ENCODE results near the gene PRKAR1B.

PRKAR1B gene

DNA sequence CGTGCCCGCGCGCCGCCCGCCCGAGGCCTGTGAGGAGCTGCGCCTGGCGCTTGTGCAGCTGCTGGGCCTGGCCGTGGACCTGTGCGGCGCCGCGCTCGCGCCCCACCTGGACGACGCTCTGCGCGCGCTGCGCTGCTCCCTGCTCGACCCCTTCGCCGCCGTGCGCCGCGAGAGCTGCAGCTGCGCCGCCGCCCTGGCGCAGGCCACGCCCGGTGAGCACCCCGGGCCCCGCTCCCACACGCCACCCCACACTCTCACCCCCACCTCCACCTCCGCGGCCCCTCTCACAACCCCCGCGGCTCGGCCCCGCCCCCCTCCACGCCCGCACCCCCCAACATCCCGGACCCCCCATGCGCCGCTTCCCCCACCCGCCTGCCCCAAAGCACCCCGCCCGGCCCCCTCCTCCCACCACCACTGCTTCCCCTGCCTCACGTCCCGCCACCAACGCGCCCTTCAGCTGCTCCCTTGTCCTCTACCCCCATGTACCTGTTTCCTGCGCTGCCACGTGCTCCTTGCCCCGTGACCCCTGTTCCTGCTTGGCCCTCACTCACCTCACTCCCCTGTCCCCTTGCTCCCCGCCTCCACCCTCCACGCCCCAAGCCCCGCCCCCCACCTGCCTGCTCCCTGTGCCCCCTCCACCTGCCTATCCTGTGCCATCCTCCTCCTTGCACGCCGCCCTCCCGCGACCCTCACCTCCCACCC, at the start of gene PRKAR1B:
TSS of gene PRKAR1B (minus strand) at position 178 of the 702 bp plus-strand sequence. CDS start 15,776 bp downstream, outside the sequence.
- no peak for FAIRE-seq
- TF ChIP-seq POLR2A (IDR thresholded peaks at IDR 0.05; ENCODE audit: low read depth, low read length), result peak; percentile 77
- peak; percentile 93 for DNase-seq (ENCODE audit: insufficient read length, low spot score)

DNA sequence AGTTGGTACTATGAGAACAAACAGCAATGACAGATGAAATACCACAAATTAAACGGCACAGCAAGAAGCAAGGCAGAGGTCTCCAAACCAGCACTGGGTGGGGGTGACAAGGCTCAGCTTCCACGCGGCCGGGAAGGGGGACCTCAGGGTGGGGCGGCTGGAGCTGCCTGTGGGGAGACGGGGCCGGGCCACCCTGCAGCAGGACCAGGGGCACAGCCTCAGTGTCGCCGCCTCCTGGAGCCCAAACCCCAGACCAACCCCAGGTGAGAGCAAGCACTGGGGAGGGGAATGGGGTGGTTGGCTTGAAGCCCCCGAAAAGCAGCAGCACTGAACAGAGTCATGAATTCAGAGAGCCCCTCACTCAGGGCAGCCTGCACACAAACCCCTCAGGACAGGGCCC, 49.3 kb upstream of the PRKAR1B start:
- no peak for FAIRE-seq
- no peak for DNase-seq (ENCODE audit: insufficient read length, low spot score)
- TF ChIP-seq POLR2A (IDR thresholded peaks at IDR 0.05; ENCODE audit: low read depth, low read length), result no peak

DNA sequence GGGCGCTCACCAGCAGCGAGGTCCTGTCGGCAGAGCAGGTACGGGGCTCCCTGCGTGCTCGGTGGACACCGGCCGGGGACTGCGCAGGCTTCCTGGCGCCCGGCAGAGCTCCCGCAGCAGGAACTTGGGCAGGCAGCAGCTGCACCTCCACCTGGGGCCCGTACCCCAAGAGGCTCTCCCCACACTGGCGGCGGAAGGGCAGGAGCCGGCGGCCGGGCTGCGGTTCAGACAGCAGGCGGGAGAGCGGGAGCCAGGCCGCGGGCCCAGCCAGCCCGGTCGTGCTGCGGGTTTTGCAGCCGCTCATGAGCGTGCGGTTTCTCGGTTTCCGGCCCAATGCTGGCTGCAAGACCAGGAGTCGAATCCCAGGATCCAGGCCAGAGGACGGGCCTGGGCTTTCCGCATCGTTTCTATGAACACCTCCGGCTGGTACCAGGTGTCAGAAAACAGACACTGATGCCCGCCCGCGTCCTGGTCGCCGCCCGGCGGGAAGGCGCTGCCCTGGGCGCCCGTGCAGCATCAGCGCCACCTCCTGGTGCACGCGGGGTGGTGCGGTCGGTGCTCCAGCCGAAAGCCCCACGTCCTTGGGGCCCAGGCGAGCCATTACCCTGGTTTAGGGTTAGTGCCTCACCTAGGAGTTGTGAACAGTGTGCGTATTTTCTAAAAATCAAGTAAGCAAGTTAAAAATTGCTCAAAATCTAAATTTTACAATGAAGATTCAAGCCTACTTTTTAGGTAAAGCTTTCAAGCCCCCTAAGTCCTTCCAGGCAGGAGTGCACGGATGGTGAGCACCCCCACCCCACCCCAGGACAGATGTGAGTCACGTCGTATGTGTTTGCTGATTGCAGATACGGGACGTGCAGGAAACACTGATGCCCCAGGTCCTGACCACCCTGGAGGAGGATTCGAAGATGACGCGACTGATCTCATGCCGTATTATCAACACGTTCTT, 47.4 kb upstream of the PRKAR1B start:
- no peak for TF ChIP-seq POLR2A (IDR thresholded peaks at IDR 0.05; ENCODE audit: low read depth, low read length)
- DNase-seq (ENCODE audit: insufficient read length, low spot score) (peak; percentile 79), FAIRE-seq (no peak)

DNA sequence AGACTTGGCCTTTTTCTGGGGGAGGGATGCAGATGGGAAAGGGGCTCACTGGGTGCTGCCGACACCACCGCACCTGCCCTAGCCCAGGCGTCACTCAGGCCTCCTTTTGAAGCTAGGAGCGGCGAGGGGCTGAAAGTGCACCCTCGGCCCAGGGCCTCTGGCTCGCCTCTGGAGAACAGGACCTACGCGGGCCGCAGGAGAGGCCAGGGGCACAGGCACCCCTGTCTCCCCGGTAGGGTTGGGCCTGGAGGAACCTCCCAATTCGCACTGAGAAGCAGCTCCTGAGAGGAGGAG, 46.5 kb upstream of the PRKAR1B start:
- no peak for TF ChIP-seq POLR2A (IDR thresholded peaks at IDR 0.05; ENCODE audit: low read depth, low read length)
- no peak for FAIRE-seq
- DNase-seq (ENCODE audit: insufficient read length, low spot score), result no peak

DNA sequence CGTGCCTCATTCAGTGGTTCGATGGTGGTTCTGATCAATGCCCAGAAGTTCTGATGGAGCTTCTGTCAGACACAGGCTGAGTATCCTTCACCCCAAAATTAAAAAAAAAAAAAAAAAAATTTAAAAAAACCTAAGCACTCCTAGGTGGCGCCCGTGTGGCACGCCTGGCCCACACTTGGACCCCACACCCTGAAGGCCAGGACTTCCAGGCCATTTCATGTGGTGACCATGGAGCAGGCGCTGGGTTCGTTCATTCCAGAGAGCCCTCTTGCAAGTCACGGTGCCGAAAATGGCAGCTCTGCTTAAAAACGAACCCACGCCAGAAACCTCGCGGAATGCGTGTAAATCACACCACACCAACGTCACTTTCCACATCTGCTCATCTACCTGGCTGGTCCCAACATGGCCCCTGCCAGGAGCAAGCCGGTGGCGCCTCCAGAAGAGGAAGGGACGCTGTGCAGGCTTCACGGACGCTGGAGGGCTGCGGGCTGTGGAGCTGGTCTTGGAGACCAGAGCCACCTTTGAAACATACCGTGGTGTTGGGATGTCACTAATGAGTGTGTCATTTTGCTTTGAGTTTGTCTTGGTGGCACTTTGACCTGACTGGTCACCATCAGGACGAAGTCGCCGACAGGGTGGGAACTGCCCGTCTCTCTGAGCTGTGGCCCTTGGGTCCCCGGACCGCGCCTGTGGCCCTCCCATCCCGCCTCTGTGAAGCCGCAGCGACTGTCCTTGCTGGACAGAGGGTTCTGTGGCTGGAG, 46.0 kb upstream of the PRKAR1B start:
- no peak for DNase-seq (ENCODE audit: insufficient read length, low spot score)
- FAIRE-seq, result no peak
- TF ChIP-seq POLR2A (IDR thresholded peaks at IDR 0.05; ENCODE audit: low read depth, low read length), result no peak

DNA sequence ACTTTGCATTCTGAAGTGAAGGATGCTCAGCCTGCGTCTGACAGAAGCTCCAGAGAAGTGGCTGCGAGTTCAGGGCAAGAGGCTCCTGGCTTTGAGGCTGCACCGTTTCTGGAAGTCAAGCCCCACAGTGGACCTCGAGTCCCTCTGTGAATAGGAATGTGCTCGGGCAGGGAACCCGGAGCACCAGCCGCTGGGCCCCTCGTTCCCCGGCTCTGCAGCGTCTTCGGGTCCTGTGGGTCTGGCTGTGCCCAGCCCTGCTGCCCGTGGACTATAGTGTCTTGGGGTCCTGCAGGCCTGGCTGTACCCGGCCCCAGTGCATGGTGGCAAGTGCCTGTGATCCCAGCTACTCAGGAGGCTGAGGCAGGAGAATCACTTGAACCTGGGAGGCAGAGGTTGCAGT, 45.3 kb upstream of the PRKAR1B start:
- TF ChIP-seq POLR2A (IDR thresholded peaks at IDR 0.05; ENCODE audit: low read depth, low read length), result no peak
- FAIRE-seq, result no peak
- no peak for DNase-seq (ENCODE audit: insufficient read length, low spot score)

DNA sequence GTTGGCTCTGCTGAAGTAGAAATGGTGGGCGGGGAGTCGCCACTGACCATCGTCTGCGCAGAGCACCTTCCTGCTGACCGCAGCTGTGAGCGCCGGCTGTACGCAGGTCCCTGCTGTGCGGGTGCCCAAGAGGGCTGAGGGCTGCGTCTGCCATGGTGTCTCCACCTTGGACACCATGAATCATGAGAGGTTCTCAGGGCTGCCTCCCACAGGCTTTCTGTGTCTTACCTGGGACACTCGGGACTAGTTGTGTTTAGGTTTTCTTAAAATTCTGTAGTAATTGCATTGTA, 44.9 kb upstream of the PRKAR1B start:
- no peak for TF ChIP-seq POLR2A (IDR thresholded peaks at IDR 0.05; ENCODE audit: low read depth, low read length)
- no peak for FAIRE-seq
- no peak for DNase-seq (ENCODE audit: insufficient read length, low spot score)

DNA sequence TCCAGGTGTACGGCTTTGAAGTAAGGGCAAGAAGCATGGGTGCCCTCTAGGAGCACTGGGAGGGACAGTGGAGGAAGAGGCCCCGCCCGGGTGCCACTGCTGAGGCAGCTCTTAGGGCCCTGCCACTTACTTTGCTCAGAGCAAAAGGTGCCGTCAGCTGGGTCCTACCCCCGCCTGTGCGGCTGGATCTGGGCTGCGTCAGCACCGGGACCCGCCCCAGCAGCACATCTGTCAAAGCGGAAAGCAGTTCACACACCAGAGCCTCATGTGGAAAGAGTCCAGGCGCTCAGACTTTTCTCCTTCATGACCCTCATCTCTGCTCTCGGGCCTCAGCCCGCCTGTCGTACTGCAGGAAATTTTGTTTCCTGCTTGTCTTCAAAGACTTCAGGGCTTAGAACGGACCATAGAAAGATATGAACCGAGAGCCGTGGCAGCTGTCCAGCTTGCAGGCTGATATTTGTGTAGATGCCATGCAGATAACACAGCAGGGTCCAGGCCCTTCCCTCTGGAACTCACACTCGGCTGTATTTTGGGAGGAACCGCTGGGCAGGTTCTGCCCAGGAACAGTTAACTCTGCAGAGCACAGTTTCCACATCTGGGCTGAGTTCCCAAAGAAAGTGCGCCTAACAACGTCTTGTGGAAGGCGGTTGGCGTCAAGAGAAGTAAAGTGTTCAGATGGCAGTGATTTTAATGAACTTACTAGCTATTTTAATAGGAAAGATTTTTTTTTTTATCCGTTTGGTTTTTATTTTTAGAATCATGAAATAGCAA, 44.3 kb upstream of the PRKAR1B start:
- no peak for DNase-seq (ENCODE audit: insufficient read length, low spot score)
- FAIRE-seq, result no peak
- no peak for TF ChIP-seq POLR2A (IDR thresholded peaks at IDR 0.05; ENCODE audit: low read depth, low read length)

DNA sequence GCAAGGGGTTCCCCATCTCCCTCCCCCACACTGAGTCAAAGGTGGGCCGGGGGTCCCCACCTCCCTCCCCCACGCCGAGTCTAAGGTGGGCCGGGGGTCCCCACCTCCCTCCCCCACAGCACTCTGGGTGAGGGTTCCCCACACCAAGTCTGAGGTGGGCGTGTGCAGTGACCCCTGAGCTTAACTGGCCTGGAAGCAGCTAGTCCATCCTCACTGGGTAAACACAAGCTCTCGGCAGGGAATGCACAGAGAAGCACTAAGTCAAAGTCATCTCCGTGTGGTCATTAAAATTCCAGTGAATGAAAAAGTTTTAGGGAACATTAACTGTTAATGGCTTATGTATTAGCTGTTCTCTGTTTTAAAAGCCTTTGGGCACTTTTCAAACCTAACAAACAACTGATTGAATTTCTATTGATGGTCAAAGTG, 43.7 kb upstream of the PRKAR1B start:
- no peak for TF ChIP-seq POLR2A (IDR thresholded peaks at IDR 0.05; ENCODE audit: low read depth, low read length)
- FAIRE-seq (no peak), DNase-seq (ENCODE audit: insufficient read length, low spot score) (no peak)

DNA sequence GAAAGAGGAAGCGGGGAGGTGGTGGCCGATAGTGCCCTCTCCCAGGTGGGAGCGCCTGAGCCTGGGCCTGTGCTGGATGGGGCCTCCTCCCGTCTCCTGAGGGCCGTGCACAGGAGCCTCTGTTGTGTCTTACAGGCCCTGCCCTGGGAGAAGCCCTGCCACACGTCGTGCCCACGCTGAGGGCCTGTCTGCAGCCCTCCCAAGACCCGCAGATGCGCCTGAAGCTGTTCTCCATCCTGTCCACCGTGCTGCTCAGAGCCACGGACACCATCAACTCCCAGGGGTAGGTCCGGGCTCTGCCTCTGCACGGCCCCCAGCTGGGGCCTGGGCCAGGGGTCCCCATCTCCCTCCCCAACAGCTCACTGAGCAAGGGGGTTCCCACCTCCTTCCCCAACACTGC, 43.3 kb upstream of the PRKAR1B start:
- DNase-seq (ENCODE audit: insufficient read length, low spot score) (no peak), FAIRE-seq (no peak)
- no peak for TF ChIP-seq POLR2A (IDR thresholded peaks at IDR 0.05; ENCODE audit: low read depth, low read length)

DNA sequence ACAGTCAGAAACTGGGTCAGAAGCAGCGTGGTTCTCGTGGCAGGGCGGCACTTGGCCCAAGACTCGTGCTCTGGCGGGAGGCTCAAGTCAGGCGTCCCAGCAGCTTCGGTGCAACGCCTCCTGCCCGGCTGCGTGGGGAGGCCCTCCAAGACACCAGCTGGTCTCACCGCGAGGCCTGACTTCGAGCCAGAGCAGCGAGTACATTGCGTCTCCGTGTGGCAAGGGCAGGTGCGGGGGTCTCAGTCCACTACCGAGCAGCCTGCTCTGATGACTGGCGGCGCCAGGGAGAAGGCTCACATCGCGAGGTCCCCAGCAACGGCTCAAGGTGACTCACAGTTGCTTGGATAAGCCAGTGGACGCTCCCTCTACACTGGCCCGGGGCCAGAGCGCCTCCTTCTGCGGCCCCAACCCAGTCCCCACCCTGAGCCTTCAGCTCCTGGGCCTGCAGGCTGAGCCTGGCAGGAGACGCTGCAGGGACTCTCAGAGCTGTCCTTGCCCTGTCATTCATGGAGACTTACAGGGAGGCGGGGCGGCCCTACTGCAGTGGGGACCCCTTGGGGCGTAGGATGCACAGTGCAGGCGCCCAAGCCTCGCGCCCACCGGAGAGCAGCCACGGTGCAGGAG, 41.9 kb upstream of the PRKAR1B start:
- FAIRE-seq, result no peak
- no peak for TF ChIP-seq POLR2A (IDR thresholded peaks at IDR 0.05; ENCODE audit: low read depth, low read length)

DNA sequence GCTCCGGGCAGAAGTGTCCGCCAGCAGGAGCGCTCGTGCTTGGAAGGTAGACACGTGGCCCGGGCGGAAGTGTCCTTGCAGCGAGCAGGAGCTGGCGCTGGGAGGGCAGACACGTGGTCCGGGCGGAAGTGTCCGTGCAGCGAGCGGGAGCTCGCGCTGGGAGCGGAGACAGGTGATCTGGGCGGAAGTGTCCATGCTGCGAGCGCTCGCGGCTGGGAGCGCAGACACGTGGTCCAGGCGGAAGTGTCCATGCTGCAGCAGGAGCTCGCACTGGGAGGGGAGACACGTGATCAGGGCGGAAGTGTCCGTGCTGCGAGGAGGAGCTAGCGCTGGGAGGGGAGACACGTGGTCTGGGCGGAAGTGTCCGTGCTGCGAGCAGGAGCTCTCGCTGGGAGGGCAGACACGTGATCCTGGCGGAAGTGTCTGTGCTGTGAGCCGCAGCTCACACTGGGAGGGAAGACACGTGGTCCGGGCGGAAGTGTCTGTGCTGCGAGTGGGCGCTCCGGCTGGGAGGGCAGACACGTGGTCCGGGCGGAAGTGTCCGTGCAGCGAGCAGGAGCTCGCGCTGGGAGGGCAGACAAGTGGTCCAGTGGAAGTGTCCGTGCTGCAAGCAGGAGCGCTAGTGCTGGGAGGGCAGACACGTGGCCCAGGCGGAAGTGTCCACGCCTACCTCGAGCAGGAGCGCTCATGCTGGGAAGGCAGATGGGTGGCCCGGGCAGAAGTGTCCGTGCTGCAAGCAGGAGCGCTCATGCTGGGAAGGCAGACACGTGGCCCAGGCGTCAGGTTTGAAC, 41.1 kb upstream of the PRKAR1B start:
- DNase-seq (ENCODE audit: insufficient read length, low spot score), result no peak
- TF ChIP-seq POLR2A (IDR thresholded peaks at IDR 0.05; ENCODE audit: low read depth, low read length), result no peak
- no peak for FAIRE-seq

More for the DNA sequence above, 41.9 kb upstream of the PRKAR1B start:
- DNase-seq (ENCODE audit: insufficient read length, low spot score), result no peak

DNA sequence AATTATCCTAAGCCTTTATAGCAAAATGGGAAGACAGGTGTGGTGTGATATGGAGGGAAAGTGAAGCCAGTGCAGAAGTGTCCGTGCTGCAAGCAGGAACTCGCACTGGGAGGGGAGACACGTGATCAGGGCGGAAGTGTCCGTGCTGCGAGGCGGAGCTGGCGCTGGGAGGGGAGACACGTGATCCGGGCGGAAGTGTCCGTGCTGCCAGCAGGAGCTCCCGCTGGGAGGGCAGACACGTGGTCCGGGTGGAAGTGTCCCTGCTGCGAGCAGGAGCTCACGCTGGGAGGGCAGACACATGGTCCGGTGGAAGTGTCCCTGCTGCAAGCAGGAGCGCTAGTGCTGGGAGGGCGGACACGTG, 40.5 kb upstream of the PRKAR1B start:
- DNase-seq (ENCODE audit: insufficient read length, low spot score), result no peak
- FAIRE-seq, result no peak
- no peak for TF ChIP-seq POLR2A (IDR thresholded peaks at IDR 0.05; ENCODE audit: low read depth, low read length)

Measured in H54 (cell line).